CD4-positive, alpha-beta T cell (primary cell): Measurements from ENCODE around the gene CYGB. TPM values are rescaled to one million over a fixed set of nuclear protein-coding genes. Genes with fewer than 3 reads are reported as not detected.

Source experiments
- ATAC-seq: fragments of 200-7000 bp; cut with Tn5 transposase; one replicate; pipeline ENCODE4 v1.10.0; 2022; ENCODE audit warnings: mild to moderate bottlenecking; ENCODE audit not compliant: poor library complexity
- CTCF ChIA-PET: fragments of 350-600 bp; sonication (Branson Sonifier 250); formaldehyde crosslinking; loops from one replicate; lab custom pipeline; 2021; ENCODE audit warnings: antibody characterized with exemption, inconsistent platforms; lab: Charles Lee
- POLR2A ChIA-PET: fragments of 350-600 bp; sonication (Branson Sonifier 250); formaldehyde crosslinking; loops from one replicate; lab custom pipeline; 2021; ENCODE audit warnings: antibody characterized with exemption, inconsistent platforms; lab: Charles Lee
- DNase-seq, 14 experiments: peaks; one replicate each; pipeline ENCODE4 v3.0.0-alpha.2; 2013 to 2020; ENCODE audit warnings: mixed read lengths in 2 of 14
- H3K27ac ChIP-seq, 2 donors: one replicate each; pipeline versions ENCODE4 v1.5.1 to v1.7.0; 2013; ENCODE audit warnings: low read length in 2 of 2, low read depth in 1 of 2, mild to moderate bottlenecking in 1 of 2
- H3K27me3 ChIP-seq, 2 experiments: 1 replicate in 1 of 2; 2 replicates in 1 of 2; pipeline versions ENCODE4 v1.6.1 to v1.7.0; 2013; ENCODE audit warnings: low read length in 2 of 2, control low read depth in 1 of 2, mild to moderate bottlenecking in 1 of 2, moderate library complexity in 1 of 2; ENCODE audit not compliant: insufficient read depth in 2 of 2, control insufficient read depth in 1 of 2
- H3K36me3 ChIP-seq: one replicate; pipeline ENCODE4 v1.6.1; 2013; ENCODE audit warnings: low read length, control low read depth; ENCODE audit not compliant: insufficient read depth
- H3K4me1 ChIP-seq: one replicate; pipeline ENCODE4 v1.6.1; 2013; ENCODE audit warnings: low read length, control low read depth; ENCODE audit not compliant: insufficient read depth
- H3K4me3 ChIP-seq: one replicate; pipeline ENCODE4 v1.5.1; 2013; ENCODE audit warnings: mild to moderate bottlenecking, low read length, moderate library complexity
- H3K9me3 ChIP-seq, 2 experiments: 1 replicate in 1 of 2; 2 replicates in 1 of 2; pipeline versions ENCODE4 v1.6.1 to v1.7.0; 2013; ENCODE audit warnings: low read length in 2 of 2, mild to moderate bottlenecking in 2 of 2, control low read depth in 1 of 2, moderate library complexity in 1 of 2; ENCODE audit not compliant: control insufficient read depth in 1 of 2, insufficient read depth in 1 of 2
- H3K27ac Mint-ChIP-seq: one replicate; pipeline ENCODE4 v1.8.0; 2020; ENCODE audit warnings: mixed read lengths
- H3K27me3 Mint-ChIP-seq: one replicate; pipeline ENCODE4 v1.8.0; 2021; ENCODE audit warnings: mixed read lengths
- H3K36me3 Mint-ChIP-seq: one replicate; pipeline ENCODE4 v1.8.0; 2021; ENCODE audit warnings: low read depth, mixed read lengths
- H3K4me1 Mint-ChIP-seq: one replicate; pipeline ENCODE4 v1.8.0; 2021; ENCODE audit warnings: low read depth, mixed read lengths
- H3K4me3 Mint-ChIP-seq: one replicate; pipeline ENCODE4 v1.8.0; 2020; ENCODE audit warnings: mild to moderate bottlenecking, mixed read lengths
- H3K9me3 Mint-ChIP-seq: one replicate; pipeline ENCODE4 v1.8.0; 2020; ENCODE audit warnings: mixed read lengths
- CTCF ChIP-seq: fragments of 200-600 bp; IDR thresholded peaks from one replicate; pipeline ENCODE4 v1.8.0; 2022; ENCODE audit warnings: antibody characterized with exemption, mild to moderate bottlenecking
- intact Hi-C, 2 experiments: fragments of 100-400 bp; cut with DNase I in 1 of 2; cut with micrococcal nuclease in 1 of 2; formaldehyde crosslinking; loops; one replicate each; pipeline versions ENCODE4 v1.15.1 to v1.9.0; 2023 to 2025; cut with DNase I, micrococcal nuclease
- total RNA-seq, 174 experiments: library from RNA in 2 of 174; stranded (reverse) in 2 of 174; gene quantifications; one replicate each; pipeline ENCODE4 v1.2.3 and lab custom pipeline; 2021 to 2026

Gene CYGB
- total RNA-seq, 2 experiments from 2014 or later, result not detected

GRCh38 chr17:76500074-76500746, 37.3 kb downstream of the CYGB start:
- peaks cover 59% of the 10 kb centered on the region for H3K4me1 ChIP-seq
- Mint-ChIP-seq H3K4me1 (peaks cover 37% of the 10 kb centered on the region), H3K9me3 (no peaks in the 10 kb centered on the region), H3K27ac (peak overlapping the region; percentile 7), H3K4me3 (peak overlapping the region; percentile 84), H3K36me3 (no peaks in the 10 kb centered on the region), H3K27me3 (no peaks in the 10 kb centered on the region)
- intact Hi-C loops, result loop anchor here (2.0 to 10.0 kb wide), 3 partner anchors 47 to 398 kb away; partner anchors contain the start of genes EXOC7 (in 1 of the 2), QRICH2 (in 1 of the 2) and UBE2O (in 1 of the 2)
- H3K27ac ChIP-seq, result no peak overlapping the region
- H3K9me3 ChIP-seq, result no peaks in the 10 kb centered on the region
- ChIA-PET POLR2A (interaction anchor here (0.6 to 1.6 kb wide), 2 partner anchors 47 to 142 kb away, joined by 7 to 8 read pairs; partner anchors contain the start of gene UBE2O), CTCF (interaction anchor here (1.4 to 1.6 kb wide), 3 partner anchors 23 to 124 kb away, joined by 3 to 4 read pairs (median 3); no protein-coding TSS in a partner anchor)
- H3K4me3 ChIP-seq, result peak overlapping the region; percentile 74
- peak in 3 of 14 experiments; percentile 24 to 49 (median 44) for DNase-seq
- no peak for TF ChIP-seq CTCF
- no peak for ATAC-seq
- peaks cover 2% of the 10 kb centered on the region for H3K36me3 ChIP-seq
- no peaks in the 10 kb centered on the region for H3K27me3 ChIP-seq

GRCh38 chr17:76499267-76499667, 38.2 kb downstream of the CYGB start:
- peaks cover 63% of the 10 kb centered on the region for H3K4me1 ChIP-seq
- CTCF ChIA-PET, result interaction anchor here (1.1 to 1.4 kb wide), 2 partner anchors 24 to 91 kb away, joined by 3 to 4 read pairs; no protein-coding TSS in a partner anchor
- intact Hi-C loops, result no loop called here

GRCh38 chr17:76498876-76499251, 38.6 kb downstream of the CYGB start:
- Histone ChIP-seq H3K27ac (no peak overlapping the region), H3K36me3 (peaks cover 2% of the 10 kb centered on the region), H3K4me3 (peak overlapping the region; percentile 6), H3K4me1 (peaks cover 67% of the 10 kb centered on the region), H3K9me3 (no peaks in the 10 kb centered on the region), H3K27me3 (no peaks in the 10 kb centered on the region)
- Mint-ChIP-seq H3K36me3 (no peaks in the 10 kb centered on the region), H3K4me1 (peaks cover 39% of the 10 kb centered on the region), H3K9me3 (no peaks in the 10 kb centered on the region), H3K27me3 (no peaks in the 10 kb centered on the region), H3K4me3 (peak overlapping the region; percentile 7), H3K27ac (no peak overlapping the region)
- intact Hi-C loops, result no loop called here
- TF ChIP-seq CTCF, result no peak
- no peak for ATAC-seq
- ChIA-PET CTCF (interaction anchor here (1.1 to 1.4 kb wide), 2 partner anchors 24 to 90 kb away, joined by 3 to 4 read pairs; no protein-coding TSS in a partner anchor), POLR2A (interaction anchor here (0.6 to 1.1 kb wide), 2 partner anchors 16 to 62 kb away, joined by 3 read pairs; no protein-coding TSS in a partner anchor)
- DNase-seq, result peak in 1 of 14 experiments; percentile 47

More at GRCh38 chr17:76499267-76499667, 38.2 kb downstream of the CYGB start:
- no peak for TF ChIP-seq CTCF
- Mint-ChIP-seq H3K9me3 (no peaks in the 10 kb centered on the region), H3K4me3 (peak overlapping the region; percentile 84), H3K36me3 (no peaks in the 10 kb centered on the region), H3K27ac (no peak overlapping the region), H3K4me1 (peaks cover 37% of the 10 kb centered on the region), H3K27me3 (no peaks in the 10 kb centered on the region)
- ATAC-seq (no peak), DNase-seq (no peak)
- H3K36me3 ChIP-seq, result peaks cover 2% of the 10 kb centered on the region
- no peaks in the 10 kb centered on the region for H3K27me3 ChIP-seq
- H3K27ac ChIP-seq, result no peak overlapping the region
- POLR2A ChIA-PET, result interaction anchor here (1.1 to 1.6 kb wide), 2 partner anchors 16 to 46 kb away, joined by 3 to 8 read pairs; partner anchors contain the start of gene UBE2O
- H3K4me3 ChIP-seq, result peak overlapping the region; percentile 6
- no peaks in the 10 kb centered on the region for H3K9me3 ChIP-seq
